A549 (cell line): ENCODE results near the gene HES3. TPM values are rescaled to one million over a fixed set of nuclear protein-coding genes. Genes with fewer than 3 reads are reported as not detected.
A peak's percentile ranks its signal among the peaks of the same experiment; 100 is the strongest.

Experiments used
- ATAC-seq, 2 experiments: fragments of 200-7000 bp in 1 of 2; fragments of >200 bp in 1 of 2; cut with Nextera tagmentation in 1 of 2; cut with Tn5 transposase in 1 of 2; 3 replicates each; pipeline versions ENCODE4 v1.8.0 to v1.9.1; 2018 to 2020; ENCODE audit warnings: mild to moderate bottlenecking in 1 of 2, moderate library complexity in 1 of 2
- CTCF ChIA-PET: fragments of 300-600 bp; sonication (Branson Sonifier 250); formaldehyde crosslinking; extraction: SDS; loops from one replicate; lab custom pipeline; 2021; ENCODE audit warnings: antibody characterized with exemption, inconsistent platforms; lab: Yijun Ruan, JAX
- POLR2A ChIA-PET: fragments of 350-600 bp; formaldehyde crosslinking; extraction: SDS; loops from one replicate; lab custom pipeline; 2021; ENCODE audit warnings: antibody characterized with exemption, inconsistent platforms; lab: Yijun Ruan, JAX
- DNase-seq, 2 experiments: peaks; one replicate each; pipeline versions ENCODE4 v3.0.0 to v3.0.0-alpha.2; 2011 to 2016; ENCODE audit warnings: low read depth in 1 of 2, low spot score in 1 of 2
- FAIRE-seq: peaks from 2 replicates; lab custom pipeline; 2011; peaks lifted over from hg19 to GRCh38; lab: Jason Lieb, UNC
- H3K27ac ChIP-seq, 2 experiments: fragments of >200 bp; sonication (Bioruptor Twin); formaldehyde crosslinking; 3 replicates each; pipeline ENCODE4 v1.5.1; 2016 to 2017
- H3K4me1 ChIP-seq: fragments of >200 bp; sonication (Bioruptor Twin); formaldehyde crosslinking; 3 replicates; pipeline ENCODE4 v1.6.1; 2016
- H3K4me2 ChIP-seq: fragments of >200 bp; sonication (Bioruptor Twin); formaldehyde crosslinking; 3 replicates; pipeline ENCODE4 v1.6.1; 2016
- H3K4me3 ChIP-seq: fragments of >200 bp; sonication (Bioruptor Twin); formaldehyde crosslinking; 3 replicates; pipeline ENCODE4 v1.5.1; 2016
- H3K9me3 ChIP-seq: fragments of >200 bp; sonication (Bioruptor Twin); formaldehyde crosslinking; 3 replicates; pipeline ENCODE4 v1.6.1; 2016
- ATOH8 ChIP-seq: fragments of 250-450 bp; sonication (Bioruptor Pico); IDR thresholded peaks from 2 replicates; pipeline ENCODE4 v1.5.0; 2020; ENCODE audit warnings: low read depth, mild to moderate bottlenecking, moderate library complexity
- CBX2 ChIP-seq: fragments of 200-600 bp; sonication (generic); IDR thresholded peaks from 2 replicates; pipeline ENCODE4 v1.6.1; 2016; ENCODE audit warnings: low read depth, mild to moderate bottlenecking, borderline replicate concordance
- E2F6 ChIP-seq: IDR thresholded peaks from 2 replicates; pipeline ENCODE4 v1.6.1; 2012; ENCODE audit warnings: low read depth, borderline replicate concordance
- FOSB ChIP-seq: fragments of 250-450 bp; sonication (Bioruptor Pico); IDR thresholded peaks from 2 replicates; pipeline ENCODE4 v1.5.0; 2020; ENCODE audit warnings: mild to moderate bottlenecking, moderate library complexity
- FOXS1 ChIP-seq: fragments of 250-450 bp; sonication (Bioruptor Pico); IDR thresholded peaks from 2 replicates; pipeline ENCODE4 v1.5.0; 2020; ENCODE audit warnings: mild to moderate bottlenecking, moderate library complexity
- HOXB5 ChIP-seq: fragments of 250-450 bp; sonication (Bioruptor Pico); IDR thresholded peaks from 2 replicates; pipeline ENCODE4 v1.5.0; 2020; ENCODE audit warnings: mild to moderate bottlenecking, moderate library complexity
- JUN ChIP-seq, 2 experiments: fragments of >200 bp; sonication (Bioruptor Twin); formaldehyde crosslinking; IDR thresholded peaks; 2 replicates in 1 of 2; 3 replicates in 1 of 2; pipeline ENCODE4 v1.6.1; 2016 to 2017
- MAZ ChIP-seq: fragments of 150-350 bp; IDR thresholded peaks from 2 replicates; pipeline ENCODE4 v1.6.1; 2014; ENCODE audit warnings: antibody characterized with exemption, low read depth, low read length, borderline replicate concordance
- PBX3 ChIP-seq: IDR thresholded peaks from 2 replicates; pipeline ENCODE4 v1.6.1; 2012
- PHF8 ChIP-seq: fragments of 200-600 bp; sonication (generic); IDR thresholded peaks from 2 replicates; pipeline ENCODE4 v1.6.1; 2016; ENCODE audit warnings: low read depth, mild to moderate bottlenecking, antibody characterized with exemption, moderate library complexity, borderline replicate concordance
- POLR2AphosphoS2 ChIP-seq: conservative IDR thresholded peaks from 2 replicates; pipeline ENCODE4 v1.6.1; 2012; ENCODE audit warnings: low read length, improper control_type of control experiment, inconsistent platforms
- REST ChIP-seq: fragments of 200-600 bp; sonication (generic); IDR thresholded peaks from 2 replicates; pipeline ENCODE4 v1.6.1; 2016; ENCODE audit warnings: antibody characterized with exemption, mild to moderate bottlenecking, moderate library complexity
- TFCP2L1 ChIP-seq: fragments of 250-450 bp; sonication (Bioruptor Pico); IDR thresholded peaks from 2 replicates; pipeline ENCODE4 v1.5.0; 2021; ENCODE audit warnings: mild to moderate bottlenecking
- TP53 ChIP-seq: fragments of 250-450 bp; sonication (Bioruptor Pico); IDR thresholded peaks from 2 replicates; pipeline ENCODE4 v1.5.0; 2021; ENCODE audit warnings: mild to moderate bottlenecking, moderate library complexity
- ZC3H11A ChIP-seq: fragments of 450-650 bp; IDR thresholded peaks from 2 replicates; pipeline ENCODE4 v1.6.1; 2014; ENCODE audit warnings: antibody characterized with exemption, mild to moderate bottlenecking
- ZFP36 ChIP-seq: fragments of 450-650 bp; IDR thresholded peaks from 2 replicates; pipeline ENCODE4 v1.6.1; 2014; ENCODE audit warnings: borderline replicate concordance; ENCODE audit not compliant: partially characterized antibody
- ZNF302 ChIP-seq: fragments of 250-450 bp; sonication (Bioruptor Pico); IDR thresholded peaks from 2 replicates; pipeline ENCODE4 v1.9.0; 2021; ENCODE audit warnings: inconsistent platforms, mild to moderate bottlenecking, moderate library complexity
- WGBS: methylation state at CpG from one replicate; pipeline ENCODE4 v1.1.6; 2017; ENCODE audit errors: missing lambda C conversion rate; 5-methylcytosine and 5-hydroxymethylcytosine counted together
- polyA plus RNA-seq, 4 experiments: library from polyadenylated mRNA; depleted of rRNA in 3 of 4; stranded (reverse); fragments of >200 nt; fragmentation: RNase III in 1 of 4; extraction: RNeasy Plus Mini Kit Qiagen cat#74134 plus additional on column Dnase treatment in 1 of 4; gene quantifications; 2 replicates in 3 of 4; 3 replicates in 1 of 4; pipeline ENCODE4 v1.2.3, GENCODE V29; 2011 to 2017

HES3 gene
- polyA plus RNA-seq, 2 of the 4 experiments (the other 2 are of a cell fraction), result not detected

- TF ChIP-seq FOSB (CRISPR knock-in tag), result no peak
- TF ChIP-seq ZFP36, result no peak
- peak; percentile 62 for TF ChIP-seq FOXS1 (CRISPR knock-in tag)
- no peak for TF ChIP-seq PHF8
- TF ChIP-seq TP53 (CRISPR knock-in tag), result no peak
- TF ChIP-seq CBX2, result no peak
- peak; percentile 98 for TF ChIP-seq REST
- TF ChIP-seq ATOH8 (CRISPR knock-in tag), result peak; percentile 77; the same call in 1 of the 2 replicates
- TF ChIP-seq POLR2AphosphoS2, result no peak
- no peak for TF ChIP-seq JUN (IDR thresholded peaks at IDR 0.05)
- TF ChIP-seq MAZ, result no peak
- TF ChIP-seq TFCP2L1 (CRISPR knock-in tag), result no peak
Observed at GRCh38 chr1:6245086-6245868, 1.3 kb downstream of the HES3 start (continued).

GRCh38 chr1:6245869-6246496 is 2.0 kb downstream of the HES3 start:
- no peak for TF ChIP-seq ZC3H11A
- no peak for TF ChIP-seq ZFP36
- TF ChIP-seq PBX3, result no peak
- TF ChIP-seq E2F6, result no peak
- no peak for TF ChIP-seq HOXB5 (CRISPR knock-in tag)
- no peak for TF ChIP-seq ZNF302
- TF ChIP-seq, all 56 proteins: peak for 0
- DNase-seq (peak in 1 of 2 experiments; percentile 55), FAIRE-seq (no peak), ATAC-seq (peak; percentile 33 to 68; a peak in 4 of 6 replicates)
- H3K9me3 ChIP-seq, result no peaks in the 10 kb centered on the region
- H3K4me3 ChIP-seq, result peak overlapping the region; percentile 40
- ChIA-PET POLR2A (interaction anchor here (1.4 kb wide), 1 partner anchor 148 kb away, joined by 4 read pairs; the partner anchor contains the start of gene ACOT7), CTCF (interaction anchor here (0.5 to 9.9 kb wide), 60 partner anchors 8 to 1503 kb away, joined by 3 to 250 read pairs (median 6); partner anchors contain the start of genes ACOT7, GPR153, ICMT and RNF207)
- no peak overlapping the region for H3K27ac ChIP-seq
- 0% methylated on average over 3 of the region's 49 CpGs for WGBS
- peaks cover 6% of the 10 kb centered on the region; the same call in 2 of the 3 replicates for H3K4me1 ChIP-seq
- peak overlapping the region; percentile 90 for H3K4me2 ChIP-seq
